GM18519 (cell line): Measurements from ENCODE around the gene DONSON.

Experiments used
- ATAC-seq: cut with Tn5 transposase; IDR thresholded peaks from one replicate; pipeline ENCODE4 v1.9.1; 2021; ENCODE audit warnings: mild to moderate bottlenecking, moderate library complexity; ENCODE audit not compliant: unreplicated experiment, low FRiP score

Gene DONSON

DNA sequence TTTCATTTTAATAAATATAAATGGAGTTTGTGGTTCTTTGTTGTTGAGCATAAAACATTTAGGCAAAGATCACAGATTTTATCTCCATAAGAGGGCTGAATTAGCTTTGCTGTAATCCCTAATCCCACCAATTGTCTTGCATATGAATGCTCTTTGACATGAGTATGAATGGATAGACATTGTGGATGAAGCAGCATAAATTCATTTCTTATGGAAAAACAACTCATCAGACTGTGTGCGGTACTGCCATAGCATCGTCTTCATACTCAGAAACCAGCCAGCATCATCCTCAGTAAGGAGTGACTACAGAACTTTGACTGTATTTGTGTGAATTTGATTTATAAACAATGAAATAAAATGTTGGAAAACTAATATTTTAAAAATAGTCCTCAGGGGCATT, 26.1 kb downstream of the DONSON start:
- ATAC-seq: no peak

- no peak for ATAC-seq
These were observed 27.1 kb downstream of the DONSON start for GRCh38 chr21:33561373-33561772.

GRCh38 chr21:33560965-33561364, 27.5 kb downstream of the DONSON start:
- ATAC-seq: no peak

GRCh38 chr21:33559813-33560212, 28.7 kb downstream of the DONSON start:
- no peak for ATAC-seq

DNA sequence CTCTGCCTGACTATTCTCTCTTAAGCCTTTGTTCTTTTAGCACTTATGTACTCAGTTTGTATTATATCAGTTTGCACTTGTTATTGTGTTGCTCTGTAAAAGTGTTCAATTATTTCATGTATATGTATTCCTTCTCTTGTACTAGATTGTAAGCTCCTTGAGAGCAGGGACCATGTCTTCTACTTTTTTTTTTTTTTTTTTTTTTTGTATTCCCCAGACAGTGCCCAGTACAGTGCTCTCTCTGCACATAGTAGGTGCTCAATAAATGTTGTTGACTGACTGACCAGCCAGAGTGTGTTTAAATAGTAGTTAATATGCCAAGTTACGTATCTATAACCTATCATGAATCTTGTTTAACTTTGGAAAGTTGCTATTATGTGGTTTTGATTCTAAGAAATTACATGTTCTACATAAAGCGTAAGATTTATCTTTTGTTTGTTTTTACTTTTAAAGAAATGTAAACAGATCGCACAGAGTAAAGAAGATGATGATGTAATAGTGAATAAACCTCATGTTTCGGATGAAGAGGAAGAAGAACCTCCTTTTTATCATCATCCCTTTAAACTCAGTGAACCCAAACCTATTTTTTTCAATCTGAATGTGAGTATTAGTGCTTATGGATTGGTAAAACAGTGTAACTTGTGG, 29.6 kb downstream of the DONSON start:
- no peak for ATAC-seq

GRCh38 chr21:33557447-33557846, 31.0 kb downstream of the DONSON start:
- no peak for ATAC-seq

GRCh38 chr21:33554982-33555344, 33.5 kb downstream of the DONSON start:
- no peak for ATAC-seq

- no peak for ATAC-seq
These were observed 34.1 kb downstream of the DONSON start for GRCh38 chr21:33554236-33554981.

DNA sequence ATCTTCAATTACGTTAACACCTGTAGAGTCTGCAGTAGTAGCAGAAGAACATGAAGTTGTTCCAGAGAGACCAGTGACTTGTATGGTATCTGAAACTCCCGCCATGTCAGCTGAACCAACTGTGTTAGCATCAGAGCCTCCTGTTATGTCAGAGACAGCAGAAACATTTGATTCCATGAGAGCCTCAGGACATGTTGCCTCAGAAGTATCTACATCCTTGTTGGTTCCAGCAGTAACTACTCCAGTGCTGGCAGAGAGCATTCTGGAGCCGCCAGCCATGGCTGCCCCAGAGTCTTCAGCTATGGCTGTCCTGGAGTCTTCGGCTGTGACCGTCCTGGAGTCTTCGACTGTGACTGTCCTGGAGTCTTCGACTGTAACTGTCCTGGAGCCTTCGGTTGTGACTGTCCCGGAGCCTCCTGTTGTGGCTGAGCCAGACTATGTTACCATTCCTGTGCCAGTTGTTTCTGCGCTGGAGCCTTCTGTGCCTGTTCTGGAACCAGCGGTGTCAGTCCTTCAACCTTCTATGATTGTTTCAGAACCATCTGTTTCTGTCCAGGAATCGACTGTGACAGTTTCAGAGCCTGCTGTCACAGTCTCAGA, 35.4 kb downstream of the DONSON start:
- ATAC-seq: no peak

DNA sequence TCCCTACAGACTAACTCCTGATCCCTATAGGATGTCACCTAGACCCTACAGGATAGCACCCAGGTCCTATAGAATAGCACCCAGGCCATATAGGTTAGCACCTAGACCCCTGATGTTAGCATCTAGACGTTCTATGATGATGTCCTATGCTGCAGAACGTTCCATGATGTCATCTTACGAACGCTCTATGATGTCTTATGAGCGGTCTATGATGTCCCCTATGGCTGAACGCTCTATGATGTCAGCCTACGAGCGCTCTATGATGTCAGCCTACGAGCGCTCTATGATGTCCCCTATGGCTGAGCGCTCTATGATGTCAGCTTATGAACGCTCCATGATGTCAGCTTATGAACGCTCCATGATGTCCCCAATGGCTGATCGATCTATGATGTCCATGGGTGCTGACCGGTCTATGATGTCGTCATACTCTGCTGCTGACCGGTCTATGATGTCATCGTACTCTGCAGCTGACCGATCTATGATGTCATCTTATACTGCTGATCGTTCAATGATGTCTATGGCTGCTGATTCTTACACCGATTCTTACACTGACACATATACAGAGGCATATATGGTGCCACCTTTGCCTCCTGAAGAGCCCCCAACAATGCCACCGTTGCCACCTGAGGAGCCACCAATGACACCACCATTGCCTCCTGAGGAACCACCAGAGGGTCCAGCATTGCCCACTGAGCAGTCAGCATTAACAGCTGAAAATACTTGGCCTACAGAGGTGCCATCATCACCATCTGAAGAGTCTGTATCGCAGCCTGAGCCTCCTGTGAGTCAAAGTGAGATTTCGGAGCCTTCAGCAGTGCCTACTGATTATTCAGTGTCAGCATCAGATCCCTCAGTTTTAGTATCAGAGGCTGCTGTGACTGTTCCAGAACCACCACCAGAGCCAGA, 36.1 kb downstream of the DONSON start:
- no peak for ATAC-seq

DNA sequence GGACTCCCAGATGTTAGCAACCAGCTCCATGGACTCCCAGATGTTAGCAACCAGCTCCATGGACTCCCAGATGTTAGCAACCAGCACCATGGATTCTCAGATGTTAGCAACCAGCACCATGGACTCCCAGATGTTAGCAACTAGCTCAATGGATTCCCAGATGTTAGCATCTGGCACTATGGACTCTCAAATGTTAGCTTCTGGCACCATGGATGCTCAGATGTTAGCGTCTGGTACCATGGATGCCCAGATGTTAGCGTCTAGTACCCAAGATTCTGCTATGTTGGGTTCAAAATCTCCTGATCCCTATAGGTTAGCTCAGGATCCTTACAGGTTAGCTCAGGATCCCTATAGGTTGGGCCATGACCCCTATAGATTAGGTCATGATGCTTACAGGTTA, 36.8 kb downstream of the DONSON start:
- no peak for ATAC-seq

DNA sequence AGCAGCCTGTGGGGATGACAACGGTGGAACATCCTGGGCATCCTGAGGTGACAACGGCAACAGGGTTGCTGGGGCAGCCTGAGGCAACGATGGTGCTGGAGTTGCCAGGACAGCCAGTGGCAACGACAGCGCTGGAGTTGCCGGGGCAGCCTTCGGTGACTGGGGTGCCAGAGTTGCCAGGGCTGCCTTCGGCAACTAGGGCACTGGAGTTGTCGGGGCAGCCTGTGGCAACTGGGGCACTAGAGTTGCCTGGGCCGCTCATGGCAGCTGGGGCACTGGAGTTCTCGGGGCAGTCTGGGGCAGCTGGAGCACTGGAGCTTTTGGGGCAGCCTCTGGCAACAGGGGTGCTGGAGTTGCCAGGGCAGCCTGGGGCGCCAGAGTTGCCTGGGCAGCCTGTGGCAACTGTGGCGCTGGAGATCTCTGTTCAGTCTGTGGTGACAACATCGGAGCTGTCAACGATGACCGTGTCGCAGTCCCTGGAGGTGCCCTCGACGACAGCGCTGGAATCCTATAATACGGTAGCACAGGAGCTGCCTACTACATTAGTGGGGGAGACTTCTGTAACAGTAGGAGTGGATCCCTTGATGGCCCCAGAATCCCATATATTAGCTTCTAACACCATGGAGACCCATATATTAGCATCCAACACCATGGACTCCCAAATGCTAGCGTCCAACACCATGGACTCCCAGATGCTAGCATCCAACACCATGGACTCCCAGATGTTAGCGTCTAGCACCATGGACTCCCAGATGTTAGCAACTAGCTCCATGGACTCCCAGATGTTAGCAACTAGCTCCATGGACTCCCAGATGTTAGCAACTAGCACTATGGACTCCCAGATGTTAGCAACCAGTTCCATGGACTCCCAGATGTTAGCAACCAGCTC, 37.5 kb downstream of the DONSON start:
- no peak for ATAC-seq

DNA sequence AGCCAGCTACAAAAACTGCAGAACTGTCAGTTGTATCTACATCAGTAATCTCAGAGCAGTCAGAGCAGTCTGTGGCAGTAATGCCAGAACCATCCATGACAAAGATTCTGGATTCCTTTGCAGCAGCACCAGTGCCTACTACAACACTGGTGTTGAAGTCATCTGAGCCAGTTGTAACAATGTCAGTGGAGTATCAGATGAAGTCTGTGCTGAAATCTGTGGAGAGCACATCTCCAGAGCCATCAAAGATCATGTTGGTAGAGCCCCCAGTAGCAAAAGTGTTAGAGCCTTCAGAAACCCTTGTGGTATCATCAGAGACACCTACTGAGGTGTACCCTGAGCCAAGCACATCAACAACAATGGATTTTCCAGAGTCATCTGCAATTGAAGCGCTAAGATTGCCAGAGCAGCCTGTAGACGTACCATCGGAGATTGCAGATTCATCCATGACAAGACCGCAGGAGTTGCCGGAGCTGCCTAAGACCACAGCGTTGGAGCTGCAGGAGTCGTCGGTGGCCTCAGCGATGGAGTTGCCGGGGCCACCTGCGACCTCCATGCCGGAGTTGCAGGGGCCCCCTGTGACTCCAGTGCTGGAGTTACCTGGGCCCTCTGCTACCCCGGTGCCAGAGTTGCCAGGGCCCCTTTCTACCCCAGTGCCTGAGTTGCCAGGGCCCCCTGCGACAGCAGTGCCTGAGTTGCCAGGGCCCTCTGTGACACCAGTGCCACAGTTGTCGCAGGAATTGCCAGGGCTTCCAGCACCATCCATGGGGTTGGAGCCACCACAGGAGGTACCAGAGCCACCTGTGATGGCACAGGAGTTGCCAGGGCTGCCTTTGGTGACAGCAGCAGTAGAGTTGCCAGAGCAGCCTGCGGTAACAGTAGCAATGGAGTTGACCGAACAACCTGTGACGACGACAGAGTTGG, 38.4 kb downstream of the DONSON start:
- ATAC-seq: no peak

GRCh38 chr21:33546086-33546485, 42.4 kb downstream of the DONSON start:
- no peak for ATAC-seq

GRCh38 chr21:33544451-33545195, 43.9 kb downstream of the DONSON start:
- ATAC-seq: no peak

GRCh38 chr21:33543505-33544129, 44.9 kb downstream of the DONSON start:
- no peak for ATAC-seq

DNA sequence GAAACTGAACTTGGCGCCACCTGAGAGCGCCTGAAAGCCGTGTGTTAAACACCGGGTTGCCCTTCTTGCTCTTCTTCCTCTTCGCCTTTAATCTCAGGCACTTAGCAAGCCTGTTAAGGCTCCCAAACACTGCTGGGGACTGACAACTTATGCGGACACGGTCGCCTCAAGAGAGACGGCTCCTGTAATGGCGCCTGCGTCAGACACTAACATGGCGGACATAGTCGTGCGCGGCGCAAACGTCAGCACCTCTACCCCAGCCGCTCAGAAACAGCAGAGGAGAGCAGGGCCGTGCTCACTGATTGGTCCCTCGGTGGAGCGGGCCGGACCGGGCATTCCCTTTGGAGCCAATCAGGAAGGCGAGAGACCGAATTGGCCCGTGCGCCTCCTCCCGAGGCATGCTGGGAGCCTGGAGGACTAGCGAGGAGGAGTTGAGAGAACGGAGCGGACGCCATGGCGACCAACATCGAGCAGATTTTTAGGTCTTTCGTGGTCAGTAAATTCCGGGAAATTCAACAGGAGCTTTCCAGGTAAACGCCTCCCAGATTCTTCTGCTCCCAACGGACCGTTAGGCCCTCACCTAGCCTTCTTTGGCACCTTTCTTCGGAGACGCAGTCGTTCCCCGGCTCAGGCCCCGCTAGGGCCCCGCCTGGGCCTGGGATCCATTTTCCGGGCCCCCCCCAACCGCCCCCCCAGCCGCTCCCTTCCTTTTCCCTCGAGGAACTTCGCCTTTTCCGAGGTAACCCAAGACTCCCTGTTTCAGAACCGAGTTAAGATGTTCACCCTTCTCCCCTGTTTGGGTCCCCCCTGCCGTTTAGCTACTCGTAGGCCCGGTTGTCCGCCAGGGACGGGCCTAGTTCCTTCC, 45.6 kb downstream of the DONSON start, which contains the start of gene SON:
Gene SON (plus strand): TSS at position 399 of the 865 bp plus-strand sequence. CDS start 55 bp downstream, at position 454.
- peak; percentile 87 for ATAC-seq
